IPS DF 4.7 (cell line): Measurements from ENCODE around the gene ACP4.
"Not testable (repeated sequence)": the region's sequence is repeated elsewhere in the genome, so short reads cannot be mapped to it uniquely, and the experiment has no call there.

Experiments
- DNase-seq: peaks from one replicate; pipeline ENCODE4 v3.0.0-alpha.2; 2013; ENCODE audit warnings: low spot score; ENCODE audit errors: extremely low read depth

The ACP4 gene

GRCh38 chr19:50773454-50773853 lies 16.8 kb upstream of the ACP4 start:
- not testable (repeated sequence) for DNase-seq

- DNase-seq: no peak
These were observed 14.1 kb upstream of the ACP4 start for GRCh38 chr19:50776131-50776530.

GRCh38 chr19:50777261-50777660 lies 13.0 kb upstream of the ACP4 start:
- no peak for DNase-seq

- DNase-seq: no peak
These were observed 12.3 kb upstream of the ACP4 start for GRCh38 chr19:50777830-50778303.

- DNase-seq: no peak
These were observed 11.2 kb upstream of the ACP4 start for GRCh38 chr19:50778906-50779430.

- DNase-seq: no peak
These were observed 10.4 kb upstream of the ACP4 start for GRCh38 chr19:50779504-50780457.

GRCh38 chr19:50780753-50781435 lies 9.3 kb upstream of the ACP4 start:
- DNase-seq: no peak

GRCh38 chr19:50783848-50784152 lies 6.4 kb upstream of the ACP4 start:
- not testable (repeated sequence) for DNase-seq

- DNase-seq: no peak
These were observed 5.5 kb upstream of the ACP4 start for GRCh38 chr19:50784710-50785109.

GRCh38 chr19:50785329-50785728 lies 4.9 kb upstream of the ACP4 start:
- no peak for DNase-seq

GRCh38 chr19:50790922-50791467 lies 780 bp downstream of the ACP4 start:
- no peak for DNase-seq

- no peak for DNase-seq
These were observed 1.5 kb downstream of the ACP4 start for GRCh38 chr19:50791594-50792271.

- DNase-seq: no peak
These were observed 2.3 kb downstream of the ACP4 start for GRCh38 chr19:50792272-50793250.

- DNase-seq: no peak
These were observed 3.4 kb downstream of the ACP4 start for GRCh38 chr19:50793558-50794065.

- no peak for DNase-seq
These were observed 4.1 kb downstream of the ACP4 start for GRCh38 chr19:50794074-50794875.

GRCh38 chr19:50794876-50795663 lies 4.9 kb downstream of the ACP4 start:
- no peak for DNase-seq

- no peak for DNase-seq
These were observed 5.5 kb downstream of the ACP4 start for GRCh38 chr19:50795664-50796073.

- no peak for DNase-seq
These were observed 6.0 kb downstream of the ACP4 start for GRCh38 chr19:50796128-50796633.
